PC-9 (cell line): ENCODE measurements around the gene GNAL.

Experiments
- EZH2 ChIP-seq: fragments of 200-600 bp; sonication (generic); IDR thresholded peaks from 2 replicates; pipeline ENCODE4 v1.8.0; 2017; ENCODE audit warnings: antibody characterized with exemption, low read depth
- TF ChIP-seq, protein P1 (sequence below): fragments of 200-600 bp; sonication (generic); conservative IDR thresholded peaks from 2 replicates; pipeline ENCODE4 v1.6.1; 2017; ENCODE audit warnings: mixed run types, antibody characterized with exemption, mild to moderate bottlenecking, moderate library complexity

DNA sequence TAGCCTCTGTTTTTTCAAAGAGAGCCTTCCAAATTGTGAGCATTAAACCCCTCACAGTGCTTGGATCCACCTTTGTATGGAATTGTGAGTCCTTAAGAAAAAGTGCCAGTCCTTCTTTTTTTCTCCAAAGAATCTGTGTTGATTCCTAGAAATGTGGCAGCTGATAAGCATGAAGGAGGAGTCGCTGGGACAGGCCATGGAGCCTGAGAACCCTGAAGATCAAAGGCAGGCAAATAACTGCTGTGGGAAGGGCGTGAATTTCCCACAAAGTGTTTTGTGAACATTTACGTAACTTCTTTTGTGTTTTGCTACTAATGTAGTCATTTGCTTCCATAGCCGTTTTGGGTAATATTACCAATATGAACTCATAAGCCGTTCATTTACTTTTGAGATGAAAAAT, 134.5 kb downstream of the GNAL start:
- TF ChIP-seq, protein P1, sequence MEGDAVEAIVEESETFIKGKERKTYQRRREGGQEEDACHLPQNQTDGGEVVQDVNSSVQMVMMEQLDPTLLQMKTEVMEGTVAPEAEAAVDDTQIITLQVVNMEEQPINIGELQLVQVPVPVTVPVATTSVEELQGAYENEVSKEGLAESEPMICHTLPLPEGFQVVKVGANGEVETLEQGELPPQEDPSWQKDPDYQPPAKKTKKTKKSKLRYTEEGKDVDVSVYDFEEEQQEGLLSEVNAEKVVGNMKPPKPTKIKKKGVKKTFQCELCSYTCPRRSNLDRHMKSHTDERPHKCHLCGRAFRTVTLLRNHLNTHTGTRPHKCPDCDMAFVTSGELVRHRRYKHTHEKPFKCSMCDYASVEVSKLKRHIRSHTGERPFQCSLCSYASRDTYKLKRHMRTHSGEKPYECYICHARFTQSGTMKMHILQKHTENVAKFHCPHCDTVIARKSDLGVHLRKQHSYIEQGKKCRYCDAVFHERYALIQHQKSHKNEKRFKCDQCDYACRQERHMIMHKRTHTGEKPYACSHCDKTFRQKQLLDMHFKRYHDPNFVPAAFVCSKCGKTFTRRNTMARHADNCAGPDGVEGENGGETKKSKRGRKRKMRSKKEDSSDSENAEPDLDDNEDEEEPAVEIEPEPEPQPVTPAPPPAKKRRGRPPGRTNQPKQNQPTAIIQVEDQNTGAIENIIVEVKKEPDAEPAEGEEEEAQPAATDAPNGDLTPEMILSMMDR: no peak
- no peak for TF ChIP-seq EZH2
